K562 (cell line): ENCODE results near the gene PRH1. TPM values are rescaled to one million over a fixed set of nuclear protein-coding genes. Genes with fewer than 3 reads are reported as not detected.

ENCODE experiments used
- ATAC-seq: fragments of 200-7000 bp; cut with Tn5 transposase; 3 replicates; pipeline ENCODE4 v1.9.1; 2020; ENCODE audit warnings: moderate library complexity
- BruUV-seq: library from RNA; stranded (reverse); fragments of 400-500 nt; replicated peaks from 2 replicates; lab custom pipeline; 2021; lab: Mats Ljungman, UMichigan
- CTCF ChIA-PET: fragments of 300-600 bp; formaldehyde crosslinking; extraction: SDS; loops from one replicate; lab custom pipeline; 2021; ENCODE audit warnings: low intra/inter-chr PET ratio; lab: Yijun Ruan, JAX
- POLR2A ChIA-PET: fragments of 300-600, 350-650 bp; sonication (Branson Sonifier 250); formaldehyde crosslinking; extraction: SDS; loops from one replicate; lab custom pipeline; 2021; ENCODE audit warnings: antibody characterized with exemption, inconsistent platforms; lab: Yijun Ruan, JAX
- DNase-seq, 4 experiments: peaks; one replicate each; pipeline versions ENCODE4 v3.0.0 to v3.0.0-alpha.2; 2011 to 2018; ENCODE audit warnings: low spot score in 3 of 4, mixed read lengths in 3 of 4; ENCODE audit errors: extremely low read depth in 1 of 4
- FAIRE-seq: peaks from 2 replicates; lab custom pipeline; 2011; peaks lifted over from hg19 to GRCh38; lab: Jason Lieb, UNC
- H2AFZ ChIP-seq: 2 replicates; pipeline ENCODE4 v1.6.0; 2011; ENCODE audit warnings: low read depth, low read length, control low read depth, inconsistent platforms
- H3K27ac ChIP-seq: fragments of 200-600 bp; 3 replicates; pipeline ENCODE4 v1.8.0; 2011; ENCODE audit warnings: low read depth, mild to moderate bottlenecking, control low read depth, inconsistent platforms, low read length, moderate library complexity, mixed read lengths; ENCODE audit errors: extremely low read depth
- H3K27me3 ChIP-seq, 2 experiments: fragments of 300-600 bp in 1 of 2; 2 replicates in 1 of 2; 3 replicates in 1 of 2; pipeline versions ENCODE4 v1.6.0 to v1.8.0; 2011; ENCODE audit warnings: inconsistent platforms in 2 of 2, low read length in 2 of 2, mild to moderate bottlenecking in 1 of 2, mixed read lengths in 1 of 2, moderate library complexity in 1 of 2; ENCODE audit not compliant: control insufficient read depth in 2 of 2, insufficient read depth in 2 of 2
- H3K36me3 ChIP-seq: fragments of 300-600 bp; 3 replicates; pipeline ENCODE4 v1.8.0; 2011; ENCODE audit warnings: mild to moderate bottlenecking, low read length, inconsistent platforms; ENCODE audit not compliant: control insufficient read depth, insufficient read depth
- H3K4me1 ChIP-seq, 2 experiments: fragments of 200-600 bp in 1 of 2; replicated peaks in 1 of 2; 2 replicates in 1 of 2; 3 replicates in 1 of 2; pipeline versions ENCODE4 v1.5.1 to v1.8.0; 2011; ENCODE audit warnings: inconsistent platforms in 2 of 2, low read length in 2 of 2, mild to moderate bottlenecking in 1 of 2, mixed read lengths in 1 of 2, moderate library complexity in 1 of 2; ENCODE audit not compliant: control insufficient read depth in 2 of 2, insufficient read depth in 2 of 2
- H3K4me2 ChIP-seq: 2 replicates; pipeline ENCODE4 v1.6.1; 2011; ENCODE audit warnings: low read length, control low read depth, inconsistent platforms, mixed read lengths; ENCODE audit not compliant: insufficient read depth
- H3K4me3 ChIP-seq: fragments of 200-600 bp; sonication (generic), shearing (Covaris generic); 2 replicates; pipeline ENCODE4 v1.5.1; 2016; ENCODE audit warnings: control low read depth, inconsistent platforms
- H3K79me2 ChIP-seq: fragments of 200-600 bp; 3 replicates; pipeline ENCODE4 v1.8.0; 2011; ENCODE audit warnings: low read length, inconsistent platforms; ENCODE audit not compliant: control insufficient read depth, insufficient read depth
- H3K9ac ChIP-seq, 2 experiments: 2 replicates each; pipeline versions ENCODE4 v1.6.0 to v1.6.1; 2011; ENCODE audit warnings: low read depth in 2 of 2, low read length in 2 of 2, control low read depth in 1 of 2, inconsistent platforms in 1 of 2, mild to moderate bottlenecking in 1 of 2, mixed read lengths in 1 of 2; ENCODE audit not compliant: insufficient read depth in 1 of 2
- H3K9me1 ChIP-seq: one replicate; pipeline ENCODE4 v1.6.0; 2011; ENCODE audit warnings: inconsistent platforms, mild to moderate bottlenecking, low read length, moderate library complexity; ENCODE audit not compliant: control insufficient read depth, insufficient read depth
- H3K9me3 ChIP-seq: replicated peaks from 2 replicates; pipeline ENCODE4 v1.5.1; 2011; ENCODE audit warnings: low read depth, low read length, inconsistent platforms; ENCODE audit not compliant: control insufficient read depth, insufficient read depth
- H4K20me1 ChIP-seq: replicated peaks from 2 replicates; pipeline ENCODE4 v1.6.1; 2011; ENCODE audit warnings: low read length, inconsistent platforms, mixed read lengths; ENCODE audit not compliant: control insufficient read depth, insufficient read depth
- ATF2 ChIP-seq: sonication (generic); formaldehyde crosslinking; IDR thresholded peaks from 2 replicates; pipeline ENCODE4 v1.8.1; 2022; ENCODE audit warnings: missing genetic modification reagents
- CBFB ChIP-seq: sonication (generic); formaldehyde crosslinking; IDR thresholded peaks from 2 replicates; pipeline ENCODE4 v1.4.0; 2020; ENCODE audit warnings: mild to moderate bottlenecking, missing genetic modification reagents
- CGGBP1 ChIP-seq: fragments of 250-450 bp; sonication (Bioruptor Pico); IDR thresholded peaks from 2 replicates; pipeline ENCODE4 v1.9.0; 2021; ENCODE audit warnings: mild to moderate bottlenecking
- MTA2 ChIP-seq: fragments of 450-650 bp; IDR thresholded peaks from 2 replicates; pipeline ENCODE4 v1.6.1; 2016; ENCODE audit warnings: low read depth
- RNF2 ChIP-seq: sonication (generic); IDR thresholded peaks from 2 replicates; pipeline ENCODE4 v1.6.1; 2016
- TCF3 ChIP-seq: sonication (generic); formaldehyde crosslinking; IDR thresholded peaks from 2 replicates; pipeline ENCODE4 v1.4.0; 2020; ENCODE audit warnings: mild to moderate bottlenecking, missing genetic modification reagents
- U2AF1 ChIP-seq: fragments of 200-400 bp; formaldehyde crosslinking; optimal IDR thresholded peaks from 2 replicates; pipeline ENCODE3; 2017; ENCODE audit warnings: mild to moderate bottlenecking, low read depth, low read length, moderate library complexity
- WGBS: fragments of 100-300 bp; shearing (Covaris generic); methylation state at CpG from one replicate; pipeline ENCODE4 v1.1.6; 2016; ENCODE audit warnings: low coverage, mixed read lengths; ENCODE audit not compliant: insufficient coverage; ENCODE audit errors: missing lambda C conversion rate; 5-methylcytosine and 5-hydroxymethylcytosine counted together
- in situ Hi-C: fragments of 300-500 bp; cut with MboI; formaldehyde crosslinking; loops from 4 replicates; pipeline ENCODE4 v1.15.0; 2018; ENCODE audit warnings: inconsistent platforms, mixed read lengths
- intact Hi-C: fragments of 100-400 bp; cut with micrococcal nuclease; formaldehyde crosslinking; loops from 2 replicates; pipeline ENCODE4 v1.14.2; 2022
- polyA plus RNA-seq, 8 experiments: library from polyadenylated mRNA; depleted of rRNA in 4 of 8; stranded (reverse) in 5 of 8; unstranded in 3 of 8; fragments of >200 nt; fragmentation: Nextera tagmentation in 2 of 8; fragmentation: Illumina TruSeq in 1 of 8; extraction: Ambion mirVana in 2 of 8; extraction: Trizol in 1 of 8; gene quantifications; 2 replicates each; pipeline versions ENCODE4 v1.2.1 to v1.2.3, GENCODE V29; 2011 to 2014; ENCODE audit warnings: inconsistent platforms in 1 of 8, missing spikeins in 1 of 8
- small RNA-seq: library from RNA; depleted of rRNA; stranded (forward); fragments of <200 nt; gene quantifications from one replicate; pipeline ENCODE3, GENCODE V24; 2014
- total RNA-seq, 7 experiments: library from RNA; depleted of rRNA in 6 of 7; stranded (reverse); fragments of >200 nt in 6 of 7; fragmentation: Illumina TruSeq in 2 of 7; extraction: Trizol in 2 of 7; gene quantifications; 2 replicates each; pipeline versions ENCODE4 v1.2.1 to v1.2.3, GENCODE V29; 2011 to 2021; ENCODE audit warnings: low replicate concordance in 1 of 7

The PRH1 gene
- total and polyA plus RNA-seq, 9 of the 15 experiments (the other 6 are each of a cell fraction or from before 2014, with no cell fraction given): 1.2 to 14.2 (median 6.0) TPM

- DNase-seq (no peak), ATAC-seq (no peak), FAIRE-seq (no peak)
- Histone ChIP-seq H2AFZ (no peak overlapping the region), H3K9ac (no peak overlapping the region), H3K4me3 (no peak overlapping the region), H3K27ac (no peak overlapping the region), H3K36me3 (no peaks in the 10 kb centered on the region), H4K20me1 (no peaks in the 10 kb centered on the region), H3K4me2 (no peak overlapping the region), H3K9me1 (no peaks in the 10 kb centered on the region), H3K27me3 (no peaks in the 10 kb centered on the region), H3K4me1 (no peaks in the 10 kb centered on the region), H3K9me3 (no peaks in the 10 kb centered on the region), H3K79me2 (no peaks in the 10 kb centered on the region)
- no TSS peak for BruUV-seq
- 2% methylated on average over 3 of the region's 3 CpGs for WGBS
- ChIA-PET POLR2A (no interaction called here), CTCF (no interaction called here)
- TF ChIP-seq RNF2 (no peak), CBFB (no peak), U2AF1 (no peak), ATF2 (no peak), TCF3 (CRISPR knock-in tag) (no peak), CGGBP1 (CRISPR knock-in tag) (no peak), MTA2 (no peak)
- in situ Hi-C loops: no loop called here
- intact Hi-C loops: no loop called here
These were observed 45.6 kb downstream of the PRH1 start for GRCh38 chr12:10838461-10838860.

Small RNA genes within 50 kb of the gene (small RNA-seq; reads per million reads assigned to genes)
- gene PRR4: not detected

Other genes with a start within 250 kb of the PRH1 start
Only the 7 nearest of the 16 such genes appear.
- not detected in 2 replicates for gene TAS2R8, start 77.0 kb downstream of the PRH1 start, total RNA-seq (2014; rRNA removed)
- gene TAS2R8, start 77.0 kb downstream of the PRH1 start, total RNA-seq (2014; rRNA removed; fragmentation: Illumina TruSeq; extraction: Trizol): not detected in 2 replicates
- not detected in 2 replicates for gene TAS2R8, start 77.0 kb downstream of the PRH1 start, total RNA-seq (2015; rRNA removed; fragmentation: Illumina TruSeq; extraction: Trizol)
- gene TAS2R8, start 77.0 kb downstream of the PRH1 start, total RNA-seq (2021): not detected in 2 replicates
- not detected in 2 replicates for gene TAS2R8, start 77.0 kb downstream of the PRH1 start, polyA plus RNA-seq (2011; rRNA removed)
- gene TAS2R8, start 77.0 kb downstream of the PRH1 start, polyA plus RNA-seq (2014; fragmentation: Illumina TruSeq; extraction: Trizol): not detected in 2 replicates
- gene TAS2R8, start 77.0 kb downstream of the PRH1 start, polyA plus RNA-seq (2014; fragmentation: Nextera tagmentation; extraction: Ambion mirVana): not detected
- gene TAS2R8, start 77.0 kb downstream of the PRH1 start, polyA plus RNA-seq (2014; rRNA removed): not detected in 2 replicates
- not detected in 2 replicates for gene TAS2R9, start 74.1 kb downstream of the PRH1 start, total RNA-seq (2014; rRNA removed)
- gene TAS2R9, start 74.1 kb downstream of the PRH1 start, total RNA-seq (2014; rRNA removed; fragmentation: Illumina TruSeq; extraction: Trizol): not detected in 2 replicates
- not detected in 2 replicates for gene TAS2R9, start 74.1 kb downstream of the PRH1 start, total RNA-seq (2015; rRNA removed; fragmentation: Illumina TruSeq; extraction: Trizol)
- gene TAS2R9, start 74.1 kb downstream of the PRH1 start, total RNA-seq (2021): not detected in 2 replicates
- not detected in 2 replicates for gene TAS2R9, start 74.1 kb downstream of the PRH1 start, polyA plus RNA-seq (2011; rRNA removed)
- gene TAS2R9, start 74.1 kb downstream of the PRH1 start, polyA plus RNA-seq (2014; fragmentation: Illumina TruSeq; extraction: Trizol): not detected in 2 replicates
- gene TAS2R9, start 74.1 kb downstream of the PRH1 start, polyA plus RNA-seq (2014; fragmentation: Nextera tagmentation; extraction: Ambion mirVana): not detected
- not detected in 2 replicates for gene TAS2R9, start 74.1 kb downstream of the PRH1 start, polyA plus RNA-seq (2014; rRNA removed)
- gene TAS2R10, start 57.9 kb downstream of the PRH1 start, total RNA-seq (2014; rRNA removed): not detected in 2 replicates
- gene TAS2R10, start 57.9 kb downstream of the PRH1 start, total RNA-seq (2014; rRNA removed; fragmentation: Illumina TruSeq; extraction: Trizol): 0.16 and 0.22 TPM in 2 replicates
- gene TAS2R10, start 57.9 kb downstream of the PRH1 start, total RNA-seq (2015; rRNA removed; fragmentation: Illumina TruSeq; extraction: Trizol): 0.51 and 0.53 TPM in 2 replicates
- not detected in 2 replicates for gene TAS2R10, start 57.9 kb downstream of the PRH1 start, total RNA-seq (2021)
- not detected in 2 replicates for gene TAS2R10, start 57.9 kb downstream of the PRH1 start, polyA plus RNA-seq (2011; rRNA removed)
- gene TAS2R10, start 57.9 kb downstream of the PRH1 start, polyA plus RNA-seq (2014; fragmentation: Illumina TruSeq; extraction: Trizol): not detected in 2 replicates
- gene TAS2R10, start 57.9 kb downstream of the PRH1 start, polyA plus RNA-seq (2014; fragmentation: Nextera tagmentation; extraction: Ambion mirVana): not detected
- gene TAS2R10, start 57.9 kb downstream of the PRH1 start, polyA plus RNA-seq (2014; rRNA removed): not detected in 2 replicates
- gene PRR4, start 34.8 kb downstream of the PRH1 start, total RNA-seq (2014; rRNA removed): 0.45 and 1.6 TPM in 2 replicates
- gene PRR4, start 34.8 kb downstream of the PRH1 start, total RNA-seq (2014; rRNA removed; fragmentation: Illumina TruSeq; extraction: Trizol): 2.6 and 2.8 TPM in 2 replicates
- gene PRR4, start 34.8 kb downstream of the PRH1 start, total RNA-seq (2015; rRNA removed; fragmentation: Illumina TruSeq; extraction: Trizol): 3.0 and 3.1 TPM in 2 replicates
- gene PRR4, start 34.8 kb downstream of the PRH1 start, total RNA-seq (2021): 1.6 and 2.1 TPM in 2 replicates
- 0.89 and 2.8 TPM in 2 replicates for gene PRR4, start 34.8 kb downstream of the PRH1 start, polyA plus RNA-seq (2011; rRNA removed)
- gene PRR4, start 34.8 kb downstream of the PRH1 start, polyA plus RNA-seq (2014; fragmentation: Illumina TruSeq; extraction: Trizol): 3.2 and 5.0 TPM in 2 replicates
- gene PRR4, start 34.8 kb downstream of the PRH1 start, polyA plus RNA-seq (2014; fragmentation: Nextera tagmentation; extraction: Ambion mirVana): 1 to 10 TPM; 1.8 to 3.3 TPM
- 1.4 TPM in 2 replicates for gene PRR4, start 34.8 kb downstream of the PRH1 start, polyA plus RNA-seq (2014; rRNA removed)
- gene TAS2R13, start 25.3 kb upstream of the PRH1 start, total RNA-seq (2014; rRNA removed): 0.57 and 0.59 TPM in 2 replicates
- 1.1 and 1.7 TPM in 2 replicates for gene TAS2R13, start 25.3 kb upstream of the PRH1 start, total RNA-seq (2014; rRNA removed; fragmentation: Illumina TruSeq; extraction: Trizol)
- gene TAS2R13, start 25.3 kb upstream of the PRH1 start, total RNA-seq (2015; rRNA removed; fragmentation: Illumina TruSeq; extraction: Trizol): 1.4 and 1.6 TPM in 2 replicates
- 0.44 and 0.49 TPM in 2 replicates for gene TAS2R13, start 25.3 kb upstream of the PRH1 start, total RNA-seq (2021)
- 0.19 and 0.26 TPM in 2 replicates for gene TAS2R13, start 25.3 kb upstream of the PRH1 start, polyA plus RNA-seq (2011; rRNA removed)
- 0.07 TPM in 1 of 2 replicates, not detected in the other for gene TAS2R13, start 25.3 kb upstream of the PRH1 start, polyA plus RNA-seq (2014; fragmentation: Illumina TruSeq; extraction: Trizol)
- not detected for gene TAS2R13, start 25.3 kb upstream of the PRH1 start, polyA plus RNA-seq (2014; fragmentation: Nextera tagmentation; extraction: Ambion mirVana)
- not detected in 2 replicates for gene TAS2R13, start 25.3 kb upstream of the PRH1 start, polyA plus RNA-seq (2014; rRNA removed)
- 0.82 TPM in 1 of 2 replicates, not detected in the other for gene PRH2, start 45.0 kb upstream of the PRH1 start, total RNA-seq (2014; rRNA removed)
- not detected in 2 replicates for gene PRH2, start 45.0 kb upstream of the PRH1 start, total RNA-seq (2014; rRNA removed; fragmentation: Illumina TruSeq; extraction: Trizol)
- gene PRH2, start 45.0 kb upstream of the PRH1 start, total RNA-seq (2015; rRNA removed; fragmentation: Illumina TruSeq; extraction: Trizol): 0.41 TPM in 1 of 2 replicates, not detected in the other
- not detected in 2 replicates for gene PRH2, start 45.0 kb upstream of the PRH1 start, total RNA-seq (2021)
- 0.24 and 0.80 TPM in 2 replicates for gene PRH2, start 45.0 kb upstream of the PRH1 start, polyA plus RNA-seq (2011; rRNA removed)
- gene PRH2, start 45.0 kb upstream of the PRH1 start, polyA plus RNA-seq (2014; fragmentation: Illumina TruSeq; extraction: Trizol): 0.93 TPM in 1 of 2 replicates, not detected in the other
- under 1 TPM in 1 of 2 experiments, not detected in 1; 0.18 TPM for gene PRH2, start 45.0 kb upstream of the PRH1 start, polyA plus RNA-seq (2014; fragmentation: Nextera tagmentation; extraction: Ambion mirVana)
- gene PRH2, start 45.0 kb upstream of the PRH1 start, polyA plus RNA-seq (2014; rRNA removed): 0.81 TPM in 1 of 2 replicates, not detected in the other
- gene TAS2R14, start 55.0 kb upstream of the PRH1 start, total RNA-seq (2014; rRNA removed): 1.1 and 1.2 TPM in 2 replicates
- gene TAS2R14, start 55.0 kb upstream of the PRH1 start, total RNA-seq (2014; rRNA removed; fragmentation: Illumina TruSeq; extraction: Trizol): 3.5 and 4.2 TPM in 2 replicates
- 2.9 and 3.4 TPM in 2 replicates for gene TAS2R14, start 55.0 kb upstream of the PRH1 start, total RNA-seq (2015; rRNA removed; fragmentation: Illumina TruSeq; extraction: Trizol)
- 1.4 and 1.6 TPM in 2 replicates for gene TAS2R14, start 55.0 kb upstream of the PRH1 start, total RNA-seq (2021)
- 1.9 and 2.4 TPM in 2 replicates for gene TAS2R14, start 55.0 kb upstream of the PRH1 start, polyA plus RNA-seq (2011; rRNA removed)
- 1.2 and 1.3 TPM in 2 replicates for gene TAS2R14, start 55.0 kb upstream of the PRH1 start, polyA plus RNA-seq (2014; fragmentation: Illumina TruSeq; extraction: Trizol)
- gene TAS2R14, start 55.0 kb upstream of the PRH1 start, polyA plus RNA-seq (2014; fragmentation: Nextera tagmentation; extraction: Ambion mirVana): 1 to 10 TPM; 2.6 to 3.9 TPM
- gene TAS2R14, start 55.0 kb upstream of the PRH1 start, polyA plus RNA-seq (2014; rRNA removed): 1.3 and 1.5 TPM in 2 replicates